Gastrocnemius medialis (tissue), 4 donors: ENCODE measurements around the gene TMEM35B.

Source experiments
- POLR2A ChIP-seq, 2 donors: fragments of 450-650 bp; IDR thresholded peaks; one replicate each; pipeline ENCODE4 v1.6.1; 2017; ENCODE audit warnings: antibody characterized with exemption in 2 of 2, mild to moderate bottlenecking in 2 of 2, moderate library complexity in 2 of 2
- TF ChIP-seq, protein P1 (sequence below), 5 experiments: fragments of 450-650 bp in 3 of 5; fragments of 200-600 bp in 2 of 5; sonication (generic) in 2 of 5; IDR thresholded peaks in 4 of 5; conservative IDR thresholded peaks in 1 of 5; 1 replicate in 4 of 5; 2 replicates in 1 of 5; pipeline ENCODE4 v1.5.1; 2016 to 2019; ENCODE audit warnings: antibody characterized with exemption in 5 of 5, mild to moderate bottlenecking in 3 of 5, moderate library complexity in 3 of 5

DNA sequence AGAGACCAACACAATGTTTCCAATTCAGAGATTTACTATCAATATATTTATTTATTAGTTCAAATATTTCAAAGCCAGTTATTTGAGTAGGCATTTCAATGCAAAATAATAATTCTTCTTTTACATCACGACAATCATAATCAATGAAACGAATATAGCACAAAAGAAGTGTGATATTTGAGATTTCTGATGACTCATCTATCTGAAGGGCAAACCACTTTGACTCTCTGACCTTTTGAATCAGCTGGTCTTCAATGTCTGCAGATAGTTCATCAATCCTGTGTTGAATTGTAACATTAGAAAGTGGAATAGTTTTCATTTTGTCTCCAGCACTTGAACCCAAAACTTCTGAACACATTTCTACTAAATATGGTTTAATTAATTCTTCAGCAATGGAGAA lies 3.0 kb upstream of the TMEM35B start:
- TF ChIP-seq, protein P1, sequence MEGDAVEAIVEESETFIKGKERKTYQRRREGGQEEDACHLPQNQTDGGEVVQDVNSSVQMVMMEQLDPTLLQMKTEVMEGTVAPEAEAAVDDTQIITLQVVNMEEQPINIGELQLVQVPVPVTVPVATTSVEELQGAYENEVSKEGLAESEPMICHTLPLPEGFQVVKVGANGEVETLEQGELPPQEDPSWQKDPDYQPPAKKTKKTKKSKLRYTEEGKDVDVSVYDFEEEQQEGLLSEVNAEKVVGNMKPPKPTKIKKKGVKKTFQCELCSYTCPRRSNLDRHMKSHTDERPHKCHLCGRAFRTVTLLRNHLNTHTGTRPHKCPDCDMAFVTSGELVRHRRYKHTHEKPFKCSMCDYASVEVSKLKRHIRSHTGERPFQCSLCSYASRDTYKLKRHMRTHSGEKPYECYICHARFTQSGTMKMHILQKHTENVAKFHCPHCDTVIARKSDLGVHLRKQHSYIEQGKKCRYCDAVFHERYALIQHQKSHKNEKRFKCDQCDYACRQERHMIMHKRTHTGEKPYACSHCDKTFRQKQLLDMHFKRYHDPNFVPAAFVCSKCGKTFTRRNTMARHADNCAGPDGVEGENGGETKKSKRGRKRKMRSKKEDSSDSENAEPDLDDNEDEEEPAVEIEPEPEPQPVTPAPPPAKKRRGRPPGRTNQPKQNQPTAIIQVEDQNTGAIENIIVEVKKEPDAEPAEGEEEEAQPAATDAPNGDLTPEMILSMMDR (IDR thresholded peaks at IDR 0.05 in 4 of 5, conservative IDR thresholded peaks at IDR 0.05 in 1 of 5): no peak
- no peak for TF ChIP-seq POLR2A (IDR thresholded peaks at IDR 0.05)
